SK-N-SH treated with all-trans-retinoic acid at 6 μM for 48 hours (cell line): ENCODE measurements around the gene WNT5A.

Source experiments
- ARNTL ChIP-seq: fragments of 450-650 bp; formaldehyde crosslinking; IDR thresholded peaks from 2 replicates; pipeline ENCODE4 v1.5.0; 2020; ENCODE audit warnings: low read depth, mild to moderate bottlenecking, moderate library complexity, borderline replicate concordance
- CSDC2 ChIP-seq: fragments of 250-450 bp; sonication (Bioruptor Pico); IDR thresholded peaks from 2 replicates; pipeline ENCODE4 v1.5.0; 2020; ENCODE audit warnings: mild to moderate bottlenecking, moderate library complexity
- PPARA ChIP-seq: fragments of 250-450 bp; sonication (Bioruptor Pico); IDR thresholded peaks from 2 replicates; pipeline ENCODE4 v1.5.0; 2020; ENCODE audit warnings: mild to moderate bottlenecking, borderline replicate concordance
- RARB ChIP-seq: fragments of 250-450 bp; sonication (Bioruptor Pico); IDR thresholded peaks from 2 replicates; pipeline ENCODE4 v1.8.0; 2021; ENCODE audit warnings: mild to moderate bottlenecking, moderate library complexity
- TOX ChIP-seq: fragments of 250-450 bp; sonication (Bioruptor Pico); IDR thresholded peaks from 2 replicates; pipeline ENCODE4 v1.8.0; 2021; ENCODE audit warnings: mild to moderate bottlenecking, moderate library complexity, borderline replicate concordance
- ZFP30 ChIP-seq: fragments of 450-650 bp; formaldehyde crosslinking; IDR thresholded peaks from 2 replicates; pipeline ENCODE4 v1.5.0; 2022; ENCODE audit warnings: mild to moderate bottlenecking, moderate library complexity
- ZNF8 ChIP-seq: fragments of 450-650 bp; formaldehyde crosslinking; IDR thresholded peaks from 2 replicates; pipeline ENCODE4 v1.5.0; 2020; ENCODE audit warnings: mild to moderate bottlenecking, moderate library complexity
- TF ChIP-seq, protein P1 (sequence below): fragments of 250-450 bp; sonication (Bioruptor Pico); IDR thresholded peaks from 2 replicates; pipeline ENCODE4 v1.8.0; 2020; ENCODE audit warnings: mild to moderate bottlenecking, moderate library complexity, borderline replicate concordance
- TF ChIP-seq, protein P2 (sequence below): fragments of 250-450 bp; sonication (Bioruptor Pico); IDR thresholded peaks from 2 replicates; pipeline ENCODE4 v1.5.1; 2020; ENCODE audit warnings: low read depth, mild to moderate bottlenecking, moderate library complexity

DNA sequence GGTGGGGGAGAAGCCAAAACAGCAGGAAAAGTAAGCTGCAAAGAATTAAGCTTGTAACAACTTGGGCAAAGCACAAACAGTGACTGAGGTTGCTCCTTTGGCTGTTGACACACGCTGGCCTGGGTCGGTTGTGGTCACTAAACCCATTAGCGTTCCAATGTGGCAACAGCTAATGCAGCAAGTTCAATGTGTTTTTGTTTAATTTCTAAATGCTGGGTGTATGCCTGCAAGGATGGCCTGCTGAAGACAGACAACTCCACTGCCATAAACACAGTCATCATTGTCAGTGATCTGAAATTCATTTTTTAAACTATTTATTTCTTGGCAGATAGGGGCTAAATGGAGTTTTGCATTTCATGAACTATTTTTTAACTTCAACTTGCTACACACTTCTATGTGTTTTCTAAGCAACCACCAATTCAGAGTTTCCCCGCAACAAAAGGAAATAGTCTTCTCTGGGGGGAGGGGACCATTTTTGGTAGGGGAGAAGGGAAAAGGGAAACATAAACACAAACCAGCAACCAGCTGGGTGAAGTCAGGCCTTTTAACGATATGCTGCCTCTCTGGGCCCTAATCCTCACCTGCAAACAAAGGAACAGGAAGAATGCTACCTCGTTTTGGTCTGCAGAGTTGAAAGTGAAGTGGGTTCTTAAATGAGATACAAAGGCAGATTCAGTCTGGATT, 34.8 kb upstream of the WNT5A start:
- TF ChIP-seq ZFP30 (CRISPR knock-in tag) (no peak), CSDC2 (no peak), ZNF8 (no peak), PPARA (no peak), TOX (CRISPR knock-in tag) (no peak), RARB (CRISPR knock-in tag) (no peak), ARNTL (CRISPR knock-in tag) (no peak)
- TF ChIP-seq, protein P1, sequence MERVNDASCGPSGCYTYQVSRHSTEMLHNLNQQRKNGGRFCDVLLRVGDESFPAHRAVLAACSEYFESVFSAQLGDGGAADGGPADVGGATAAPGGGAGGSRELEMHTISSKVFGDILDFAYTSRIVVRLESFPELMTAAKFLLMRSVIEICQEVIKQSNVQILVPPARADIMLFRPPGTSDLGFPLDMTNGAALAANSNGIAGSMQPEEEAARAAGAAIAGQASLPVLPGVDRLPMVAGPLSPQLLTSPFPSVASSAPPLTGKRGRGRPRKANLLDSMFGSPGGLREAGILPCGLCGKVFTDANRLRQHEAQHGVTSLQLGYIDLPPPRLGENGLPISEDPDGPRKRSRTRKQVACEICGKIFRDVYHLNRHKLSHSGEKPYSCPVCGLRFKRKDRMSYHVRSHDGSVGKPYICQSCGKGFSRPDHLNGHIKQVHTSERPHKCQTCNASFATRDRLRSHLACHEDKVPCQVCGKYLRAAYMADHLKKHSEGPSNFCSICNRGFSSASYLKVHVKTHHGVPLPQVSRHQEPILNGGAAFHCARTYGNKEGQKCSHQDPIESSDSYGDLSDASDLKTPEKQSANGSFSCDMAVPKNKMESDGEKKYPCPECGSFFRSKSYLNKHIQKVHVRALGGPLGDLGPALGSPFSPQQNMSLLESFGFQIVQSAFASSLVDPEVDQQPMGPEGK, result no peak
- TF ChIP-seq, protein P2, sequence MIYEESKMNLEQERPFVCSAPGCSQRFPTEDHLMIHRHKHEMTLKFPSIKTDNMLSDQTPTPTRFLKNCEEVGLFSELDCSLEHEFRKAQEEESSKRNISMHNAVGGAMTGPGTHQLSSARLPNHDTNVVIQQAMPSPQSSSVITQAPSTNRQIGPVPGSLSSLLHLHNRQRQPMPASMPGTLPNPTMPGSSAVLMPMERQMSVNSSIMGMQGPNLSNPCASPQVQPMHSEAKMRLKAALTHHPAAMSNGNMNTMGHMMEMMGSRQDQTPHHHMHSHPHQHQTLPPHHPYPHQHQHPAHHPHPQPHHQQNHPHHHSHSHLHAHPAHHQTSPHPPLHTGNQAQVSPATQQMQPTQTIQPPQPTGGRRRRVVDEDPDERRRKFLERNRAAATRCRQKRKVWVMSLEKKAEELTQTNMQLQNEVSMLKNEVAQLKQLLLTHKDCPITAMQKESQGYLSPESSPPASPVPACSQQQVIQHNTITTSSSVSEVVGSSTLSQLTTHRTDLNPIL (CRISPR knock-in tag), result no peak
